ENCODE results near the gene MMP17. TPM values are rescaled to one million over a fixed set of nuclear protein-coding genes. Genes with fewer than 3 reads are reported as not detected.

The MMP17 gene
- polyA plus RNA-seq, 1 donor (not counting 4 experiments of a cell fraction or from before 2014, with no cell fraction given), result 2.3 TPM

DNA sequence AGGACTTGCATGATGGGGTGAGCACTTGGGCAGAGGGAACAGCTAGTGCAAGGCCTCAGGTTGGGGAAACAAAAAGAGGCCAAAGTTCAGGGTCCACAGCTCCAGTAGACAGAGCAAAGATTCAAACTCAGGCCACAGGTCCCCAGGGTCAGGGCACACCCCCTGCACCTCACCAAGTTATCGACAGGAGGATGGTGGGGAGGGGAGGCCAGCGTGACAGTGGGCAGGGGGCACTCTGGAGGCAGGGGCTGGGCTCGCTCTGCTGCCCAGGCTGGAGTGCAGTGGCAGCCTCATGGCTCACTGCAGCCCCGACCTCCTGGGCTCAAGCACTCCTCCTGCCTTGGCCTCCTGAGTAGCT is 33.9 kb downstream of the MMP17 start:
- FAIRE-seq, result no peak
- Histone ChIP-seq H3K4me1 (ENCODE audit: control insufficient read depth, extremely low read depth, insufficient read depth, low read length) (peaks cover 28% of the 10 kb centered on the region), H3K9me3 (ENCODE audit: control insufficient read depth, low read depth, low read length) (no peaks in the 10 kb centered on the region)

GRCh38 chr12:131862600-131862993 is 34.4 kb downstream of the MMP17 start:
- Histone ChIP-seq H3K4me1 (ENCODE audit: control insufficient read depth, extremely low read depth, insufficient read depth, low read length) (peaks cover 28% of the 10 kb centered on the region), H3K27me3 (ENCODE audit: control insufficient read depth, extremely low read depth, insufficient read depth, low read length) (no peaks in the 10 kb centered on the region), H3K4me3 (ENCODE audit: control insufficient read depth in 2 of 3, extremely low read depth in 1 of 3, insufficient read depth in 2 of 3, low read depth in 1 of 3, low read length in 3 of 3) (no peak overlapping the region), H3K36me3 (ENCODE audit: control insufficient read depth in 2 of 2, extremely low read depth in 1 of 2, insufficient read depth in 2 of 2, low read length in 2 of 2) (no peaks in the 10 kb centered on the region), H3K27ac (ENCODE audit: control insufficient read depth, insufficient read depth, low read length) (no peak overlapping the region), H3K4me2 (ENCODE audit: control insufficient read depth, extremely low read depth, insufficient read depth, low read depth, low read length) (peak overlapping the region; percentile 22), H3K9me3 (ENCODE audit: control insufficient read depth, low read depth, low read length) (no peaks in the 10 kb centered on the region), H2AFZ (ENCODE audit: control insufficient read depth, low read length) (no peak overlapping the region), H4K20me1 (ENCODE audit: control insufficient read depth, extremely low read depth, insufficient read depth, low read length) (no peaks in the 10 kb centered on the region), H3K9me1 (ENCODE audit: control insufficient read depth, extremely low read depth, insufficient read depth, low read length) (no peaks in the 10 kb centered on the region), H3K79me2 (ENCODE audit: control insufficient read depth, insufficient read depth, low read length) (no peaks in the 10 kb centered on the region), H3K9ac (ENCODE audit: control insufficient read depth, extremely low read depth, insufficient read depth, low read length) (no peak overlapping the region)
- DNase-seq (ENCODE audit: low read depth, low spot score) (no peak), FAIRE-seq (no peak)
- no peak for TF ChIP-seq EZH2 (IDR thresholded peaks at IDR 0.05; ENCODE audit: low read length)
- TF ChIP-seq, protein P1, sequence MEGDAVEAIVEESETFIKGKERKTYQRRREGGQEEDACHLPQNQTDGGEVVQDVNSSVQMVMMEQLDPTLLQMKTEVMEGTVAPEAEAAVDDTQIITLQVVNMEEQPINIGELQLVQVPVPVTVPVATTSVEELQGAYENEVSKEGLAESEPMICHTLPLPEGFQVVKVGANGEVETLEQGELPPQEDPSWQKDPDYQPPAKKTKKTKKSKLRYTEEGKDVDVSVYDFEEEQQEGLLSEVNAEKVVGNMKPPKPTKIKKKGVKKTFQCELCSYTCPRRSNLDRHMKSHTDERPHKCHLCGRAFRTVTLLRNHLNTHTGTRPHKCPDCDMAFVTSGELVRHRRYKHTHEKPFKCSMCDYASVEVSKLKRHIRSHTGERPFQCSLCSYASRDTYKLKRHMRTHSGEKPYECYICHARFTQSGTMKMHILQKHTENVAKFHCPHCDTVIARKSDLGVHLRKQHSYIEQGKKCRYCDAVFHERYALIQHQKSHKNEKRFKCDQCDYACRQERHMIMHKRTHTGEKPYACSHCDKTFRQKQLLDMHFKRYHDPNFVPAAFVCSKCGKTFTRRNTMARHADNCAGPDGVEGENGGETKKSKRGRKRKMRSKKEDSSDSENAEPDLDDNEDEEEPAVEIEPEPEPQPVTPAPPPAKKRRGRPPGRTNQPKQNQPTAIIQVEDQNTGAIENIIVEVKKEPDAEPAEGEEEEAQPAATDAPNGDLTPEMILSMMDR (optimal IDR thresholded peaks at IDR 0.05 in 1 of 3, IDR thresholded peaks at IDR 0.05 in 1 of 3, conservative IDR thresholded peaks at IDR 0.05 in 1 of 3; ENCODE audit: extremely low read depth in 1 of 3, insufficient read depth in 2 of 3, low read length in 3 of 3), result no peak
- dilution Hi-C loops (cut with MboI; ENCODE audit: extremely low pct_ligation_motif_present, low sequenced_read_pairs), result no loop called here

More for the DNA sequence above, 33.9 kb downstream of the MMP17 start:
- no peak for DNase-seq (ENCODE audit: low read depth, low spot score)
- no peak overlapping the region for H3K27ac ChIP-seq (ENCODE audit: control insufficient read depth, insufficient read depth, low read length)
- TF ChIP-seq, protein P1 (optimal IDR thresholded peaks at IDR 0.05 in 1 of 3, IDR thresholded peaks at IDR 0.05 in 1 of 3, conservative IDR thresholded peaks at IDR 0.05 in 1 of 3; ENCODE audit: extremely low read depth in 1 of 3, insufficient read depth in 2 of 3, low read length in 3 of 3), result no peak
- TF ChIP-seq EZH2 (IDR thresholded peaks at IDR 0.05; ENCODE audit: low read length), result no peak
- H2AFZ ChIP-seq (ENCODE audit: control insufficient read depth, low read length), result no peak overlapping the region
- H3K4me2 ChIP-seq (ENCODE audit: control insufficient read depth, extremely low read depth, insufficient read depth, low read depth, low read length), result no peak overlapping the region
- H3K27me3 ChIP-seq (ENCODE audit: control insufficient read depth, extremely low read depth, insufficient read depth, low read length), result no peaks in the 10 kb centered on the region
- dilution Hi-C loops (cut with MboI; ENCODE audit: extremely low pct_ligation_motif_present, low sequenced_read_pairs), result no loop called here
- no peaks in the 10 kb centered on the region for H3K9me1 ChIP-seq (ENCODE audit: control insufficient read depth, extremely low read depth, insufficient read depth, low read length)
- H3K9ac ChIP-seq (ENCODE audit: control insufficient read depth, extremely low read depth, insufficient read depth, low read length), result no peak overlapping the region
- no peak overlapping the region for H3K4me3 ChIP-seq (ENCODE audit: control insufficient read depth in 2 of 3, extremely low read depth in 1 of 3, insufficient read depth in 2 of 3, low read depth in 1 of 3, low read length in 3 of 3)
- H3K79me2 ChIP-seq (ENCODE audit: control insufficient read depth, insufficient read depth, low read length), result no peaks in the 10 kb centered on the region
- no peaks in the 10 kb centered on the region for H3K36me3 ChIP-seq (ENCODE audit: control insufficient read depth in 2 of 2, extremely low read depth in 1 of 2, insufficient read depth in 2 of 2, low read length in 2 of 2)
- no peaks in the 10 kb centered on the region for H4K20me1 ChIP-seq (ENCODE audit: control insufficient read depth, extremely low read depth, insufficient read depth, low read length)
